Fibroblast of lung (primary cell): ENCODE measurements around the gene ZBTB42. TPM values are rescaled to one million over a fixed set of nuclear protein-coding genes. Genes with fewer than 3 reads are reported as not detected.

ENCODE experiments used
- DNase-seq, 2 donors: peaks; one replicate each; pipeline versions ENCODE4 v3.0.0 to v3.0.0-alpha.2; 2010; ENCODE audit warnings: low read depth in 2 of 2
- H2AFZ ChIP-seq: 2 replicates; pipeline ENCODE4 v1.5.1; 2012; ENCODE audit warnings: low read length, control low read depth, inconsistent platforms
- H3K27ac ChIP-seq: 2 replicates; pipeline ENCODE4 v1.5.1; 2011; ENCODE audit warnings: low read length, control low read depth; ENCODE audit not compliant: insufficient read depth
- H3K27me3 ChIP-seq: 2 replicates; pipeline ENCODE4 v1.5.1; 2011; ENCODE audit warnings: mild to moderate bottlenecking, low read length; ENCODE audit not compliant: control insufficient read depth, insufficient read depth
- H3K36me3 ChIP-seq: 2 replicates; pipeline ENCODE4 v1.5.1; 2011; ENCODE audit warnings: low read length; ENCODE audit not compliant: control insufficient read depth, insufficient read depth
- H3K4me1 ChIP-seq: 2 replicates; pipeline ENCODE4 v1.5.1; 2011; ENCODE audit warnings: low read length; ENCODE audit not compliant: control insufficient read depth, insufficient read depth; ENCODE audit errors: extremely low read depth
- H3K4me2 ChIP-seq: 2 replicates; pipeline ENCODE4 v1.5.1; 2011; ENCODE audit warnings: low read length, control low read depth; ENCODE audit not compliant: insufficient read depth; ENCODE audit errors: extremely low read depth
- H3K4me3 ChIP-seq, 4 experiments: fragments of 200-600 bp in 1 of 4; sonication (generic) in 1 of 4; replicated peaks in 1 of 4; 2 replicates each; pipeline ENCODE4 v1.5.1; 2011 to 2016; ENCODE audit warnings: low read length in 4 of 4, low read depth in 3 of 4, mild to moderate bottlenecking in 3 of 4, control low read depth in 2 of 4, inconsistent platforms in 1 of 4, mixed read lengths in 1 of 4; ENCODE audit not compliant: insufficient read depth in 1 of 4; ENCODE audit errors: control extremely low read depth in 1 of 4
- H3K79me2 ChIP-seq: 2 replicates; pipeline ENCODE4 v1.5.1; 2012; ENCODE audit warnings: mild to moderate bottlenecking, low read length, inconsistent platforms; ENCODE audit not compliant: control insufficient read depth, insufficient read depth
- H3K9ac ChIP-seq: 2 replicates; pipeline ENCODE4 v1.5.1; 2011; ENCODE audit warnings: mild to moderate bottlenecking, low read length, control low read depth; ENCODE audit not compliant: insufficient read depth
- H3K9me3 ChIP-seq: 2 replicates; pipeline ENCODE4 v1.5.1; 2012; ENCODE audit warnings: low read depth, low read length; ENCODE audit not compliant: control insufficient read depth, insufficient read depth
- H4K20me1 ChIP-seq: 2 replicates; pipeline ENCODE4 v1.5.1; 2011; ENCODE audit warnings: low read length; ENCODE audit not compliant: control insufficient read depth, insufficient read depth; ENCODE audit errors: extremely low read depth
- EZH2 ChIP-seq: IDR thresholded peaks from 2 replicates; pipeline ENCODE4 v1.5.1; 2012; ENCODE audit warnings: low read length, control low read depth, mild to moderate bottlenecking; ENCODE audit errors: missing control alignments
- polyA plus RNA-seq, 2 donors: library from polyadenylated mRNA; depleted of rRNA in 1 of 2; stranded (reverse) in 1 of 2; unstranded in 1 of 2; fragments of >200 nt; gene quantifications; 2 replicates each; pipeline ENCODE4 v1.2.1, GENCODE V29; 2011 to 2012; ENCODE audit warnings: missing spikeins in 1 of 2
- total RNA-seq: library from RNA; depleted of rRNA; stranded (reverse); fragments of >200 nt; gene quantifications from 2 replicates; pipeline ENCODE4 v1.2.1, GENCODE V29; 2014
- TF ChIP-seq, protein P1 (sequence below), 2 donors: IDR thresholded peaks in 1 of 2; conservative IDR thresholded peaks in 1 of 2; 1 replicate in 1 of 2; 2 replicates in 1 of 2; pipeline ENCODE4 v1.5.1; 2011 to 2012; ENCODE audit warnings: low read length in 2 of 2, control low read depth in 1 of 2, inconsistent platforms in 1 of 2, low read depth in 1 of 2, mild to moderate bottlenecking in 1 of 2

Gene ZBTB42
- total and polyA plus RNA-seq, 2 donors (not counting 1 experiment from before 2014, with no cell fraction given), result 1.1 to 2.3 TPM

DNA sequence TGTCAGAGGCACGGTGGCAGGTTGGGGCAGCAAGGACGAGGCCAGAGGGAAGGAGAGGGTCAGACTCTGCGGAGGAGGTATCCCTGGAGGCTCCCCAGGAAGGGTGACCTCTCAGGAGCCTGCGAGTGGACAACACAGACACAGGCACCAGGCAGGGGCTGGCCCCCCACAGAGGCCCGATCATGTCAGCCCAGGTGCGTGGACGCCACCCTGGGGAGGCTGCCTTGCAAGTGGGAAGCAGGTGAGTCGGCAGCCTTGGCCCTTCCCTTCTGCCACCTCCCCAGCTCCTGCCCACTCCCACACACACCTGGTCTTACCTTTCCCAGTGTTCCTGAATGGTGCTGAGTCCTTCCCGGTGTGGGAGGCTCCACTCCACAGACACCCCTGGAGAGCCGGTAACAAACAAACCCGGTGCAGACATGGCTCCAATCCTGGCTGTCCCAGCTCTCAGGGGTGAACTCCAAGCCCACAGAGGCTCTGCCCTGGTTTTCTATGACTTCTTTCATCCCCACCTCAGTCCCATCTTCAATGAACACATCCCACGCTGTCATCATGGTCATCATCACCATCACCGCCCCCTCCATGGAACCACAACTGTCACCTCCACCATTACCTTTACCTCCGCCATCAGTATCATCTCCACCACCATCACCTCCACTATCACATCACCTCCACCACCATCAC lies 5.2 kb downstream of the ZBTB42 start:
- no peaks in the 10 kb centered on the region for H3K9me3 ChIP-seq
- DNase-seq, result no peak
- peaks cover 14% of the 10 kb centered on the region for H3K4me1 ChIP-seq
- no peak overlapping the region for H3K4me3 ChIP-seq
- H3K79me2 ChIP-seq, result no peaks in the 10 kb centered on the region
- no peak overlapping the region for H3K4me2 ChIP-seq
- H2AFZ ChIP-seq, result no peak overlapping the region
- H3K27me3 ChIP-seq, result no peaks in the 10 kb centered on the region
- no peak overlapping the region for H3K9ac ChIP-seq
- H3K27ac ChIP-seq, result no peak overlapping the region
- no peaks in the 10 kb centered on the region for H4K20me1 ChIP-seq
- TF ChIP-seq, protein P1, sequence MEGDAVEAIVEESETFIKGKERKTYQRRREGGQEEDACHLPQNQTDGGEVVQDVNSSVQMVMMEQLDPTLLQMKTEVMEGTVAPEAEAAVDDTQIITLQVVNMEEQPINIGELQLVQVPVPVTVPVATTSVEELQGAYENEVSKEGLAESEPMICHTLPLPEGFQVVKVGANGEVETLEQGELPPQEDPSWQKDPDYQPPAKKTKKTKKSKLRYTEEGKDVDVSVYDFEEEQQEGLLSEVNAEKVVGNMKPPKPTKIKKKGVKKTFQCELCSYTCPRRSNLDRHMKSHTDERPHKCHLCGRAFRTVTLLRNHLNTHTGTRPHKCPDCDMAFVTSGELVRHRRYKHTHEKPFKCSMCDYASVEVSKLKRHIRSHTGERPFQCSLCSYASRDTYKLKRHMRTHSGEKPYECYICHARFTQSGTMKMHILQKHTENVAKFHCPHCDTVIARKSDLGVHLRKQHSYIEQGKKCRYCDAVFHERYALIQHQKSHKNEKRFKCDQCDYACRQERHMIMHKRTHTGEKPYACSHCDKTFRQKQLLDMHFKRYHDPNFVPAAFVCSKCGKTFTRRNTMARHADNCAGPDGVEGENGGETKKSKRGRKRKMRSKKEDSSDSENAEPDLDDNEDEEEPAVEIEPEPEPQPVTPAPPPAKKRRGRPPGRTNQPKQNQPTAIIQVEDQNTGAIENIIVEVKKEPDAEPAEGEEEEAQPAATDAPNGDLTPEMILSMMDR (conservative IDR thresholded peaks at IDR 0.05 in 1 of 2, IDR thresholded peaks at IDR 0.05 in 1 of 2; ENCODE audit: low read depth in 1 of 2, low read length in 2 of 2), result no peak
- no peak for TF ChIP-seq EZH2
- no peaks in the 10 kb centered on the region for H3K36me3 ChIP-seq

DNA sequence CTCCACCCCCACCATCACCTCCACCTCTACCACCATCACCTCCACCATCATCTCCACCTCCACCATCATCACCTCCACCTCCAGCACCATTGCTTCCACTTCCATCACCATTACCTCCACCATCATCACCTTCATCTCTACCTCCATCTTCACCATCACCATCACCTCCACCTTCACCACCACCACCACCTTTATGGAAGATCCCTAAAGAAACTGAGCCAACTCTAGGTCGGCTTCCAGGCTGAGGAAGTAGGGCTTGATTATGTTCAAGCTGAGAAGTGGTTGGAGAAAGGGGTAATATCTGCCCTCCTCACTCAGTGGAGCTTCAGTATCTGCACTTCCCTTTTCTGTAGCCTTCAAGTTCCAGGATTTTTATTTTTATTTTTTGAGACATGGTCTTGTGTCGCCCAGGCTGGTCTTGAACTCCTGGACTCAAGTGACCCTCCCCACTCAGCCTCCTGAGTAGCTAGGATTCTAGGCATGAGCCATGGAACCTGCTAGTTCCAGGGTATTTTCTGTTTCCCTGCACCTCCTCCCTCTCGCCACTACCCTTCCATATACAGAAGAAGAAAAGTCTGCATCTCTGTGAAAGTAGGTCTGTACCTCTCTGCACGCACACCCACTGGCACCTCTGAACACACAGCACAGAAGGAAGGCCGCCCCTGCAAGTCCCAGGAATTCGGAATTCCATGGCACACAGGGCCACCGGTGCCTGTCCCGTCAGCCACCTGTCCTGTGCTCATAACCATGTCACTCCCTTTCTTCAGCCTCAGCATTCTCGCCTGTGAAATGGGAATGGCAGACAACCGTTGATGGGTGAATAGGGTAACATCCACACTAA lies 5.9 kb downstream of the ZBTB42 start:
- no peak for DNase-seq
- Histone ChIP-seq H2AFZ (no peak overlapping the region), H3K4me2 (no peak overlapping the region), H3K4me1 (peaks cover 9% of the 10 kb centered on the region), H3K27me3 (no peaks in the 10 kb centered on the region), H4K20me1 (no peaks in the 10 kb centered on the region), H3K79me2 (no peaks in the 10 kb centered on the region), H3K9ac (no peak overlapping the region), H3K9me3 (no peaks in the 10 kb centered on the region), H3K4me3 (no peak overlapping the region), H3K36me3 (no peaks in the 10 kb centered on the region), H3K27ac (no peak overlapping the region)
- TF ChIP-seq, protein P1 (conservative IDR thresholded peaks at IDR 0.05 in 1 of 2, IDR thresholded peaks at IDR 0.05 in 1 of 2; ENCODE audit: low read depth in 1 of 2, low read length in 2 of 2), result no peak
- no peak for TF ChIP-seq EZH2

DNA sequence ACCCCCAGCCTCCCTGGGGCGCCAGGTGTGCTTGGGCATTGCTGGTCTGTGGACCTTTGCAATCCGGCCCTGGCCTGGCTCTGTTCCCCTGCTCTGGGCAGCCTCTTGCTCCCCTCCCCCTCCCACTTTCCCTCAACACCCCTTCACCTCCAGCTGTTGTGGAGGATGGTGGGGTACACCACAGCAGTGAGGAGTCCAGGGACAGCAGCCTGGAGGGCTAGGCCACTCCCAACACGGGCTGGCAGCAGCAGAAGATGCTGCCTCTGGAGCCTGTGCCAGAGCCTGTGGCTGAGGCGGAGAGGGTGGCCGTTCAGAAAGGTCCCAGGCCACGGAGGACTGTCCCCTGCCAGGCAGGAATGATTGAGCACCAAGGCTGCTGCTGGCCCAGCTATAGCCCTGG lies 7.6 kb downstream of the ZBTB42 start:
- H3K9ac ChIP-seq, result no peak overlapping the region
- no peak overlapping the region for H3K4me3 ChIP-seq
- H3K4me2 ChIP-seq, result no peak overlapping the region
- peaks cover 7% of the 10 kb centered on the region for H3K4me1 ChIP-seq
- H3K9me3 ChIP-seq, result no peaks in the 10 kb centered on the region
- H3K27ac ChIP-seq, result no peak overlapping the region
- no peak for DNase-seq
- no peaks in the 10 kb centered on the region for H3K79me2 ChIP-seq
- no peaks in the 10 kb centered on the region for H3K27me3 ChIP-seq
- no peak for TF ChIP-seq EZH2
- TF ChIP-seq, protein P1 (conservative IDR thresholded peaks at IDR 0.05 in 1 of 2, IDR thresholded peaks at IDR 0.05 in 1 of 2; ENCODE audit: low read depth in 1 of 2, low read length in 2 of 2), result no peak
- H4K20me1 ChIP-seq, result no peaks in the 10 kb centered on the region
- H3K36me3 ChIP-seq, result no peaks in the 10 kb centered on the region
- no peak overlapping the region for H2AFZ ChIP-seq
